ENCODE data around the gene SDF2.

SDF2 gene, protein sequence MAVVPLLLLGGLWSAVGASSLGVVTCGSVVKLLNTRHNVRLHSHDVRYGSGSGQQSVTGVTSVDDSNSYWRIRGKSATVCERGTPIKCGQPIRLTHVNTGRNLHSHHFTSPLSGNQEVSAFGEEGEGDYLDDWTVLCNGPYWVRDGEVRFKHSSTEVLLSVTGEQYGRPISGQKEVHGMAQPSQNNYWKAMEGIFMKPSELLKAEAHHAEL

DNA sequence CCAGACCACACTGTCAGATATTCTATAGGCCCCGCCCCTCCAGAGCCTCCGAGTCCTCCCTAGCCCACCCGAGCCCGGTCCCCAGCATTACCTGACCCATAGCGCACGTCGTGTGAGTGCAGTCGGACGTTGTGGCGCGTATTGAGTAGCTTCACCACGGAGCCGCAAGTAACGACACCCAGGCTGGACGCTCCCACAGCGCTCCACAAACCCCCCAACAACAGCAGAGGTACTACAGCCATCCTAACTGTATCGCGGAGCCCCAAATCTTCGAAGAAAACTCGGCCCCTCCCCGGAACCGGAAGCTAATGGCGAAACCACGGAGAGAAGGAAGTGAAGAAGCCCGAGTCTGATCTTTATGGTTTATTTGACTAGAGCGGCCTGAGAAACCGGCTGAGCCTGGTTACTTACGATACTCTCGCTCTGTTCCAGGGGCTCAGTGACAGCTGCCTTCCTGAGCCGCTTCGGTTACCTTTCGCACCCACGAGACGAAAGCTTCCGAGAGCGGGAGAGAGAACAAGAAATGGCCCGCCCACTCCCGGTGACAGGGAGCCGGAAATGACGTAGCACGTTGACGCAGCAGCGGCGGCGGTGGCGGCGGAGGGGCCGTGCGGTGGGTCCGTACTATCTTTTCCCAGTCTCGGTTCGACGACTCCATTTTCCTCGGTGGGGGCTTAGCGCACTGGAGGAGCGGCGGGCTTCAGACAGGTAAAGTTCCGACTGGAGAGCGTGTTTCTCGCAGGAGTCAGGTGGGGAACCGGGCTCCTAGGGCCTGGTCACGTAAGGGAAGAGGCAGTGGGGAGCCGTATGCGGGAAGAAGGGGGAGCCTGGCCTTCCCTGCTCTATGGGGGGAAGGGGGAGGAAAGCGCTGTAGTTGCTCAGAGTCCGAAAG is at the start of gene SDF2, which contains the start of gene SUPT6H:
Gene SDF2, minus strand, starts transcription at position 272 of the 892 bp plus-strand sequence. Its CDS starts 30 bp downstream, at position 242.
Gene SUPT6H, plus strand, starts transcription at position 571 of the 892 bp plus-strand sequence. CDS start 11,197 bp downstream, outside the sequence.
- DNase-seq = peak; percentile 91

DNA sequence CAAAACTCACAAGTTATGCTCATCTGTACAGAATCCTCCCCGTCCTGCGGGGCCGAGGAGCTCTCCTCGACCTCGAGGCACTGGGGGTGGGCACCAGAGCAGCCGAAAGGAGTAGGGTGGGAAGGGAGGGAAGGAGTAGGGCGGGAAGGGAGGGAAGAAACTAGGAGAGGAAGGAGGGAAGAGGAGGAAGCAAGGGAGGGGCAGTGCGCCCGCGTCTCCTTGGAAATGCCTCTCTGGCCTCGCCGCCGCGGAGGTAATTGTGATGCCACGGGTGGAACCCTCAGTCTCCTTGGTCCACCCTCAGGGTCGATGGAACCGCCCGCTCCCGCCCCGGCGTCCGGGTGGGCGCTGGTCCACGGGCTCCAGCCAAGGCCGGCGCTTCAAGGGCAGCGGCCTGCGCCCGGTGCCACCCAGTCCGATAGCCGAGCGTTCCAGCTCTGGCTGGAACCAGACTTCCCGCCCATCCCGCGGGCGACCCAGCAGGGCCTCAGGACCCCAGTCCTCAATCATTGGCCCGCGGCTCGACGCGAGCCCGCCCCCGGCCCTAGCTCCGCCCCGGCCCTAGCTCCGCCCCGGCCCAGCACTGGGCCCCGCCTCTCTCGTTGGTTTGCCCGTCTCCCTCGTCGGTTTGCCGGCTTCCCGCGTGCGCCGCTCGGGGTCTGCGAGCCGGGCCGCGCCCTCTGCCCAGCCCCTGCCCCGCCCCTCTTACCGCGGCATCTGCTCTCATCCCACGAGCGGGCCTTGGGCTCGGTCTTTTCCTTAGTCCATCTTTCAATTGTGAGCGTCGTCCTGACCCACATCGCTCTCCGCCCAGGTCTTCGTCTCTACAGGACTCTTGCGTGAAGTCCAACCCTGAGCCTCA is 49.4 kb upstream of the SDF2 start:
- peak; percentile 93 for DNase-seq

DNA sequence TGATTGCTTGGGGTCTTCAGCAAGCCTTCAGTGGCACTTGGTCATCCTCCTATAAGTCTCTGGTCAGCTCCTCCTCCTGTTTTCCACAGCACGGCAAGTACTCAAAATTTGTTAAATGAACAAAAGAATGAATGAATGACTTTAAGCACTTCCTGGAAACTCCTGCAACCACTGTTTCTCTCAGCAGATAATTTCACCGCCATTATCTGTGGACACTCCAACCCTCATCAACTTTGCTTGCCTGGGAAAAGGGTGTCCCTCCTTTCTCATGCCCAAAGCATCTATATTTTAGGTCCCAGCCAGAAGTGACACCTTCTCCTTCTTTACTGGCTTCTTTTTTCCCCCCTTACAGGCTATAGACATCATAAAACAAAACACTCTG is 45.6 kb upstream of the SDF2 start:
- DNase-seq = no peak

DNA sequence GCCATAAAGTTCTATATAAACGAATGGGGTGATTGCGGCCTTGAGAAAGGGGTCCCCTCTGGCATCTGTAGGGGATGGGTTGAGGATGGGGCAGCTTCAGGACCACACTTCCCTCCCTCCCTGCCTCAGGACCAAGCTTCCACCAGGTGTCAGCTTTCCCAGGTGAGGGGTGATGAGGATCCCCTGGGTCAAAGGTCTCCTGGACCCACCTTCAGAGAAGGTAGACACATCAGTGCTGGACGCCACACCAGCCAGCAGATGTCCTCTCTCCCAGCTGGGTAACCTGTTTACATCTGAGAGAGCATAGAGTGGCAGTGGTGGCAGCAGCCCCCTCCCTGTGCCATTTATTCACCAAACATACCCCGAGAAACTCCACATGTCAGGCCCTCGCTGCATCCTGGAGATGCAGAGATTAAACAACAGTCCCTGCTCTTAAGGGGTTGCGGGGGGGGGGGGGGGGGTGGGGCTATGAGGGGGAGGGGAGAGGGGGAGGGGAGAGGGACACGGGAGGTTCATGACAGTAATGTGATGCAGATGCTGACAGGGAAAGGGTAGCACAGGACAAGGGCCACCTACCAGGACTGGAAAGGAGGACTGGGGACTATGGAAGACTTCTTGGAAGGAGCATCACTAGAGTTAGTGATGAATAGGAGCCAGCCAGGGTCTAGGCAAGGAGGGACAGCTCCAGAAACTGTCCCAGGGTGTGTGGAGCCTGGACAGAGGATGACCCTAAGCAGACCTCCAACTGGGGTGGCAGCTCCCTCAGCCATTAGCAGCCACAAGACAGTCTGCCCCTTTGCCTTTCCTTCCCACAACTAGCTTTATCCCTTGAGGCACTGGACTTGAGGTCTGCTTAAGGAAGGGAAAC is 45.0 kb upstream of the SDF2 start:
- DNase-seq = no peak

DNA sequence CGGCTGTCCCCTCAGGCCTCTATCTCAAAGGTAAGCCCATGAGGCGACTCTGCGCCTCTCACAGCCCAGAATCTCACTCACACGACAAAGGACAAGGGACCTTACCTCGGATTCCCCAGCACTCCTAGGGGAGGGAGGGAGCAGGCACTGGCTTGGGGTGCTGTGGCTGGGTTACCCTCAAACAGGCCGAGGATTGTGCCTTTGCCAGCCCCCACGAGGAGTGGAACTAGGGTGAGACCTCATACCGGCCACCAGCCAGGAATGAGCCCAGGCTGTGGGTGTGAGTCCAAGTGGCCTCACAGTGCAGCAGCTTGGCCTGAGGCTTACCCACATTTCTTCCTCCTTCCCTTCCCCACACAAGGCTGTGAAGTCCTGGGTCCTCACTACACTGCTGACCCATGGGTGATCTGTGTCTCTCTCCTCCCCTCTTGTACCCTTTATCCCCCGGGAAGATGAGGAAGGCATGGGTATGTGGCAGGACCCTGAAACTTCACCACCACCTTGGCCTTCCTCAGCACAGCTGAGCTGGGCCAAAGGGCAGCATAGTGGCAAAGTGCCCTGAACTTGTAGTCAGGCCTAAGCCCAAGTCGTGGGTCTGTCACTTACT is 44.1 kb upstream of the SDF2 start:
- DNase-seq = no peak

DNA sequence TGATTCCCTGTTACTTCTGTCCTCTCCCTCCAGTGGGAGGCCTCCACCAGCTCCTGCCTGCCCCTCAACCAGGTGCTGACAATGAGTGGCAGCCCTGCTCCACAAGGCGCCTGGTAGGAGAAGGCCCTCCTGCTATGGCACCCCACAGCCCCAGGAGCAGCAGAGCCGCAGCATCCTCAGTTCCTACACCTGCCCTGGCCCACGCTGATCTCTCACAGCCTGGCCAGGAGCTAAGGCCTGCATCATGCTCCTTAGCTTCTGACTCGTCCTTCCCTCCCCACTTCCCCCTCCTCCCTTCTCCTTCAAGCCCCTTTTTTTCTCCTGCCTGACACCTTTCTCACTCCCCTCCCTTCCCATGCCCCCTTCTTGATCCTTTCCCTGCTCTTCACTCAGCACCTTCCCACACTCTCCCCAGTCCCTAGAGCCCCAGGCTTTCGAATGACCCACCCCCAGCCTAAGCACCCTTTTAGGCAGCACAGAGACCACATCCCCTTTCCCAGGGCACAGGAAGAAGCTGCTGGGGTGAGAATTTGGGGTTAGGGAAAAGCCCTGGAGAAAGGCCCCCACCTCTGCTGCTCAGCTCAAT is 43.5 kb upstream of the SDF2 start:
- no peak for DNase-seq

DNA sequence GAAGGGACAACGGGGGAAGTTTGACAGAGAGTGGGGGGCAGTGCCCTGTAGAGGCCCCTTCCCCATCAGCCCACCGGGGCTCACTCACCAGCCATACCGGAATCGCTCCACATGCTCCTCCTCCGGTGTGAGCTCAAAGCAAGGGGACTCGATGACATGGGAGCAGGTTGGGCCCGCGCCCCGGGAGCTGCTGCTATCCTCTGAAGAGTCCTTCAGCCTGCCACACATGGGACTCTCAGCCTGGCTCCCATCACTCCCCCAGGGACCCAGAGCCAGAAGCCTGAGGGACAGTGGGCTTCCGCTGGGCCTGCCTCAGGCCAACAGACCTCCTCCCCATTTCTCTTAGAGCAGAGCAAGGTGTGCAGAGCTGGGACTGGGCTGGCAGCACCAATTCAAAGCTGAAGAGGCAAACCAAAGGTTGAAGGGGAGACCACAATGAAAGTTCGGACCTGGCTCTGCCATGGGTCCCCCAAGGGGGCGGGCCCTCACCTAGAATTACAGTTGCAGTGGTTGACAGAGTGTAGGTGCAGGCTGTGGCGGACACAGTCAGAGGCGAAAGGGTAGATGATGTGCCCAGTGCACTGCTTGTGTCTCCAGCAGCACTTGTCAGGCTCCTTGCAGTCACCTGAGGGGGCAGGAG is 42.6 kb upstream of the SDF2 start:
- DNase-seq = no peak

DNA sequence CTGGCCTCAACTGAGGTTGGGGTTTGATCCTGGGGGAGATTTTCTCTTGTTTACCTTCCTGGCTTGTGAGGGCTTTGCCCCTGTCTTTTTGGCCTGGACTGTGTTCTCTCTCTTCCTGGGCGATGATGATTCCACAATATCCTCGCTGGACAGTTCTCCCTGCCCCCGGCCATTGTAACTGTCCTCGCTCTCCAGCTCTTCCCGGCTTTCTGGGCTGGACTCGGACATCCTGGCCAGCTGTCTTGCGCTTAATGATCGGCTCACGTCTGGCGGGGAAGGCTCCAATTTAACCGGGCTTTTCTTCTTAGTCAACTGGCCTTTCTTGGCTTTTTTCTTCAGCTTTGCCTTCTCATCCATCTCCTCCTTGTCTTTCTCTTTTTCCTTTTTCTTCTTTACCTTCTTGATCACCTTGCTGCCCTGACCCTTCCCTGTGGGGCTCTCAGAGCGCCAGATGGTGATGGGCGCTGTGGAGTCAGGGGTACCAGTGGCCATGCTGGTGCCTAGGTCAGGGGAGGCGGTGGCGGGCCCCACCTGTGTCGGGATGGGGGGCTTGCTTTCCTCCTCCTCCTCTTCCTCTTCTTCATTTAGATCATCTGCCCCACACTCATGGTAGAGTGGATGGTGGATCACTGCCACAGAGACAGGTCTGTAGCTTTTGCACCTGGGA is 42.0 kb upstream of the SDF2 start:
- no peak for DNase-seq

DNA sequence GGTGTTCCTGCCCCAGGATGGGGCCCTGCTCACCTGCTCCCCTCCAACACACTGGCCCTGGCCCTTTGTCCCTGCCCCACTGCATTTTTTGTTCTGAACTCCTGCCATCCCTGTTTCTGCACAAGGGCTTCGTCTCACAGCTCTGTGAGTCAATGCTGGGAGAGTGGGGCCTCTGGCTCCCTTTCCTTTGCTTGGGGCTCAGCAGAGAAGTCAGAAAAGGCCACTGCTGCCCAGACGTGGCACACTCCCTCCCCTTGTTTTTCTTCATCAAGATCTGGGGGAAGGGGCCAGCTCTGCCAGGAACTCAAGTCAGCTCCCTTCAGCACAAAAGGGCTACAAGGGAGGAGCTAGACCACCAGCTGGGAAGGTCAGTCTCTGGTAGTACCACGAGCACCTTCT is 41.0 kb upstream of the SDF2 start:
- no peak for DNase-seq

DNA sequence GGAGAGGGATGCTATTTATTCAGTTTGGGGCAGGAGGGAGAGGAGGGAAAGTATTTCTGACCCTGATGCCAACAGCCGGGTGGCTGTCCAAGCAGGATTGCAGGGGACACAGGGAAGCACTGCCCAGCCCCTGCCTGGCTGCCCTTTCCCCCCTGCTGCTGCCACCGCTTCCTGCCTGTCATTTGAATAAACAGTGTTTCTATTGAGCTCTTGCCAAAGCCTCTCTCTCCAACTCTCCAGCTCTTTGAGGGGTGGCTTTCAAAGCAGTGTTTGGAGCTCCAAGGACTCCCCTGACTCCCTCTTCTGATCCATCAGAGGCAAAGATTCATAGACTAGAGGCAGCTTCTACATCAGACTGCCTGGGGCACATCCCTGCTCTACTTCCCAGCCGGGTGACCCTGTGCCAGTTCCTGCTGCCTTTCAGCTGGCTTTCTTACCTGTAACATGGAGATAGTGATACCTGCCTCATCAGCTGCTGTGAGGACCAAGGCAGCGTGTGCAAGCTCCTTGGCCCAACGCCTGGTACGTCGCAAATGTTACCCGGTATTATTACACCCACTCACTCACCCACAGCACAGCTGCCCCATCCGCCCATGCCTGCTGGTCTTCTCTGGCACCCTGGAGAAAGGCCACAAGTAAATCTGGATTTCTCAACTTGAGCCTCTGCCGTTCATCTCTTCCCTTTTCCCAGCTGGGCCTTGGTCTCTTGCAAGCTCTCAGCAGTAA is 40.5 kb upstream of the SDF2 start:
- DNase-seq = no peak

DNA sequence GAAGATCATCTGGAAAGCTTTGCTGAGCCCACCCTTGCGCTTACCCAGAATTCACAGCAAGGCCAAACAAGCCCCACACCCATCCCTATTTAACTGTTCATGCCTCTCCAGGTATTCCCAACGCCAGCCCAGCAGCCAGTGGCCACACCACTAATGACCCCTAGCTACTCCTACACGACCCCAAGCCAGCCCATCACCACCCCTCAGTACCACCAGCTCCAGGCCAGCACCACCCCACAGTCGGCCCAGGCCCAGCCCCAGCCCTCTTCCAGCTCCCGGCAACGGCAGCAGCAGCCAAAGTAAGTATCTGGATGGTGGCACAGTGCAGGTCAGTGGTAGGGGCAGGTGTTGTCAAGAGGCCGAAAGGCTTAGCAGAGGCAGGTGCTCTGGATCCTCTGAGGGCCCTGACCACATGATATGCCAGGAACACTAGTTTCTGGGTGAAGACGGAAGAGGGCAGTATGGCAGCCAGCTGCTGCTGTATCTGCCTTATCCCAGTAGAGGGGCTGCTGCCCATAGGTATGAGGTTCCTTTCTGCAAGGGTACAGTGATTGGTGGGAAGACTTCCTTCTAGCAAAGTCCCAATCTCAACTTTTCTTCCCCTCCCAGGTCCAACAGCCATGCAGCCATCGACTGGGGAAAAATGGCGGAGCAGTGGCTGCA is 39.3 kb upstream of the SDF2 start:
- DNase-seq = no peak

DNA sequence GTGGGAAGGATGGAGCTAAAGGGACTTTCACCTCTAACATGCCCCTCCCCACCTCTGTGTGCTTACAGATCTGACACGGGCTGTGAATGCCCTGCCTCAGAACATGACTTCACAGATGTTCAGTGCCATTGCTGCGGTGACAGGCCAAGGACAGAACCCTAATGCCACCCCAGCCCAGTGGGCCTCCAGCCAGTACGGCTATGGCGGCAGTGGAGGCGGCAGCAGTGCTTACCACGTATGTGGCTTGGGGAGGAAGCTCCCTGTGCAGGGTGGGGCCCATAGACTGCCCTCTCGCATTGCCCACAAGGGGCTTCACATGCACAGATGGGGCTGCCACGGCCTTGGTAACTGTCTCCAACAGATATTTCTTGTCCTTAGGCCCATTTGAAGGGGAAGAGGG is 38.6 kb upstream of the SDF2 start:
- DNase-seq = no peak

DNA sequence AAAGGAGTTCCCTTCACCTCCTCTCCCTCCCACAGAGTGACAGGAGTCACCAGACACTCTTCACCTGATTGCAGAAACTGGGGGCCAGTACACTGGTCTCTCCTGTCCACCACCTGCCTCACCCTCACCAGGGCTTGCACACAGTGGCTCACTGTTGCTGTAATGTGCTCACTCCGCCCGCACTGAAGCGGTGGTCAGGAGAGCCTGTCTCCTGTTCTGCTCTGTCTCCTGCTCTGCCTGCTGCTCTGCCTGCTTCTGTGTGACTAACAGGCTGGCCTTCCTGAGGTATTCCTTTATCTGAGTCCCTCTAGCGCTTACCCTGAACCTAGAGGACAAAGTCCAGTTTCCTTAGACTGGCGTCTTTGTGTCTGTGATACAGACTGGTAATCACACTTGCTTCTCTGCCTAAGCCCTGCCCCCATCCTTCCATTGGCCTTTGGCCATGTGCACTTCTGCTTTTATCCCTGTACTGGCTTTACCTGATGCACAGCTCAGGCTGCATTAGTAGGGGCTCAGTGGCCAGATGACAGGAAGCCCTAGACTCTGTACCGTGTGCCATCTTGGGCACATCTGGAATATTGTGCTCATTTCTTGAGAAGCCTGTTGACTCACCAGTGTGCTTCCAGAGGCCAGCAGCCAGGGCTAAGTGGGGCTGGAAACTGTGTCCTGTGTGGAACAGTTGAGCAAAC is 36.7 kb upstream of the SDF2 start:
- DNase-seq = no peak

DNA sequence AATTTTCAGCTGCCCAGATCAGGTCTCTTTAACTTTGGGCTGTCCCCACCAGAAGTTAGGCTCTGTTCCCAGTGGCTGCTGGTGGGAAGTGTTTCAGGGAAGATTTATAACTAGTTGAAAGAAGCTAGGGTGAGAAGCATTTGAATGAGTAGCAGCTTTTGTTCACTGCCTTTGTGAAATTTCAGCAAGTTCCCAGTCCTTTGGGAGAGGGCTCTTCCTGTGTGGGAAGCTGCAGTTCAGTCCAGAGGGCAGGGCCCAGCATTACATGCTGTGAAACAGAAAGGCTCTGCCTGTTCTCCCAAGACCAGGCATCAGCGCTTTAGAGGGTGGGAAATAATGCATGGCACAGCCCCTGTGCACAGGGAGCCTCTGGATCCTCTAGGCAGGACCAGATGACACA is 32.2 kb upstream of the SDF2 start:
- DNase-seq = no peak

DNA sequence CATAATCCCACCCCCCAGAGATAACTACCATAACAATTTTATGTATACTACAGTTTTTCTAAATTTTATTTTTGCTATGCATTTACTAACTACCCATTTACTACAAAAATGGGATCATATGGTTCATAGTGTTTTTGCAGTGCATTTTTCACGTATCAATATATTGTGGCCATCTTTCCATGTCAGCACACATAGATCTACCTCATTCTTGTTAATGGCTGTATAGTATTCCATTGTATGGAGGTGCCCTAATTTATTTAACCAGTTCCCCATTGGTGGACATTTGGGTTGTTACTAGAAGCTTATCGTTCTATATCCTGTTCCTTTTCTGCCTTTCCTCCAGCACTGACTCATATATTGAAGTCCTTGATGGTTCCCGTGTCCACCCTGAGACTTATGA is 27.3 kb upstream of the SDF2 start:
- DNase-seq = no peak

DNA sequence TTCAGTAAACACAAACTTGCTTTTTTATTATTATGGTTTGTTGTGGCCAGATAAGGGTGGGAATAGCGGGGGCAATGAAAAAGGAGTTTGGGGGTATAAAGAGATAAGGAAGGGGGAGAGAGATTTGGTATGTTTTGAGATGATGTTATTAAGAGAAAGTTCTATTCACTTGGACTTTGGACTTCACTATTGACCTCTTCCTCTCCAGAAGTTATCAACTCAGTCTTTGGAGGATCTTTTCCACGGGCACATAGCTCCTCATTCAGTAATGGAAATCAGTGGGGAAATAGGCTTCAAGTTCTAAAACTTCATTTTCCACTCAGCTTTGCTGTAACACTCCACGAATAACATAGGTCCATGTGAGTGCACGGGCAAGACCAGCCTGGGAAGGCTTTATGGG is 26.8 kb upstream of the SDF2 start:
- DNase-seq = no peak

DNA sequence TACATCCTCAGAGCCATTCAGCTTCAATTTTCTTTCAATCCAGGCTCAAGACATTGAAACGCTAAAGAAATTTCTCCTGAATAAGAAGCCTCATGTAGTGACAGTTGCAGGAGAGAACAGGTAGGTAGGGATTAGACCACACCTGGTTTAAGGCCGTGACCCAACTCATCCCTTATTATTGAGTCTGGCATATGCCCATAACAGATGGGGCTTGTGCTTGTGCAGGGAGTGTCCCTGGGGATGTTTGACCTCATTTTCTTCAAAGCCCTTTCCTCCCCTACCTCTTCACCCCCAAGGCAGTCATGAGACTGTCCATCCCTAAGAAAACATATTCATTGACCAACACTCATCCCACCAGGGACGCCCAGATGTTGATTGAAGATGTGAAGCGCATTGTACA is 24.6 kb upstream of the SDF2 start:
- no peak for DNase-seq

DNA sequence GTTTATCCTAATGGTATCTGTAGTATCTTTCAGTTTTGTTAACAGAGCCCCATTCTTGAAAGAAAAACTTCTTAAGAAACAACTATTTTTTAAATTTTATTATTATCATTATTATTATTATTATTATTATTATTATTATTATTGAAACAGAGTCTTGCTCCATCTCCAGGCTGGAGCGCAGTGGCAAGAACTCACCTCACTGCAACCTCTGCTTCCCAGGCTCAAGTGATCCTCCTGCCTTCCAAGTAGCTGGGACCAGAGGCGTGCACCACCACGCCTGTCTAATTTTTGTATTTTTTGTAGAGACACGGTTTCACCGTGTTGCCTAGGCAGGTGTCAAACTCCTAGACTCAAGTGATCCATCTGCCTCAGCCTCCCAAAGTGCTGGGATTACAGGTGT is 23.7 kb upstream of the SDF2 start:
- no peak for DNase-seq

DNA sequence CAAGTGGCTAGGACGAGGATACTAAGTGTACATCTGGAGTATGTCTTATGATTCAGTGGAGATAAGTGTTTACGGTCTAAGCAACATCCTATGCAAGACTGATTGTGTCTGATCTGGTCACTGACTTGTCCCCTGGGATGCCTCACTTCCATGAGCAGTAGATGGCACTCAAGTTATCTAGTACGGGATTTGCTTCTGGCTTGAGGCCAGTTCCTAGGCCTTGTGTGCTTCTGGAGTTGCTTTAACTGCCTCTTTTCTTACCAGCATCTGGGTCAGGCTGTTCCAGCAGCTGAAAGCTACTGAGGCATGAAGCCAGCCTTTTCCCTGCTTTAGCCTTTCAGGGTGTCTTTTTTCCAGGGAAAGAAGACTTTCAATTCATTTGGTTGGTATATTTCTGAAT is 23.3 kb upstream of the SDF2 start:
- no peak for DNase-seq
